HG02943 (cell line): Measurements from ENCODE around the gene TRIM10.

Source experiments
- ATAC-seq: cut with Tn5 transposase; IDR thresholded peaks from one replicate; pipeline ENCODE4 v1.9.1; 2021; ENCODE audit warnings: mild to moderate bottlenecking, low read depth, moderate library complexity; ENCODE audit not compliant: unreplicated experiment

Gene TRIM10, protein sequence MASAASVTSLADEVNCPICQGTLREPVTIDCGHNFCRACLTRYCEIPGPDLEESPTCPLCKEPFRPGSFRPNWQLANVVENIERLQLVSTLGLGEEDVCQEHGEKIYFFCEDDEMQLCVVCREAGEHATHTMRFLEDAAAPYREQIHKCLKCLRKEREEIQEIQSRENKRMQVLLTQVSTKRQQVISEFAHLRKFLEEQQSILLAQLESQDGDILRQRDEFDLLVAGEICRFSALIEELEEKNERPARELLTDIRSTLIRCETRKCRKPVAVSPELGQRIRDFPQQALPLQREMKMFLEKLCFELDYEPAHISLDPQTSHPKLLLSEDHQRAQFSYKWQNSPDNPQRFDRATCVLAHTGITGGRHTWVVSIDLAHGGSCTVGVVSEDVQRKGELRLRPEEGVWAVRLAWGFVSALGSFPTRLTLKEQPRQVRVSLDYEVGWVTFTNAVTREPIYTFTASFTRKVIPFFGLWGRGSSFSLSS

DNA sequence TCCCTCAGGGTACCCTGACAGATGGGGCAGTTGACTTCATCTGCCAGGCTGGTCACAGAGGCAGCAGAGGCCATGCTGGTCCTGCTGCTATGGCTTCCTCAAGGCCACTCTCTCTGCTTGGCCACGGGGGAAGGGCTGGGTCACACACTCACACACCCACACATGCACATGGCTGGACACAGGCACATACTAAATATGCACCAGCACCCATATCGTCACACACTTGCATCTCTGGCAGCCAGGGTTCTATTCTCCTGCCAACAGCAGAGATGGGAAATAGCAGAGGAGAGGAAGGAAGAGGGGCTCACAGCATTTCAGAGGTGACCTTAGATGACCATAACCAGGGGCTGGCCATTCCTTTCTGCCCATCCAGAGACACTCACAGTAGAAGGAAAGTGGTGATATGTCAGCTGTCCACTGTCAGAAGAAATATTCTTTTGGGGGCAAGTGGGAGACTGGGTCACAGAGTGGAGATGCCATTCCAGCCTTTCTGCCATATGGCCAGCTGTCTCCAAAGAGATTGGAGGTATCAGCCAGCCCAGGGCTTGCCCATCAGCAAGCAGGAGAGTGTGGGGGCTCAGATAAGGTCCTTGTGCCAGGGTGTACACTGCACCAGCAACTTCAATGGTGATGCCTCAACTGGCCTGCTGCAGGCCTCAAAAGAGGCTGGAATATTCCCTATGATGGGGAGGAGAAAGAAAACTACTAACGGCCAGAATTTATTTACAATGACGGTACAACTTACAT, at the start of gene TRIM10:
Gene TRIM10 (minus strand): TSS at position 427 of the 747 bp plus-strand sequence. CDS start 353 bp downstream, at position 74.
- no peak for ATAC-seq

DNA sequence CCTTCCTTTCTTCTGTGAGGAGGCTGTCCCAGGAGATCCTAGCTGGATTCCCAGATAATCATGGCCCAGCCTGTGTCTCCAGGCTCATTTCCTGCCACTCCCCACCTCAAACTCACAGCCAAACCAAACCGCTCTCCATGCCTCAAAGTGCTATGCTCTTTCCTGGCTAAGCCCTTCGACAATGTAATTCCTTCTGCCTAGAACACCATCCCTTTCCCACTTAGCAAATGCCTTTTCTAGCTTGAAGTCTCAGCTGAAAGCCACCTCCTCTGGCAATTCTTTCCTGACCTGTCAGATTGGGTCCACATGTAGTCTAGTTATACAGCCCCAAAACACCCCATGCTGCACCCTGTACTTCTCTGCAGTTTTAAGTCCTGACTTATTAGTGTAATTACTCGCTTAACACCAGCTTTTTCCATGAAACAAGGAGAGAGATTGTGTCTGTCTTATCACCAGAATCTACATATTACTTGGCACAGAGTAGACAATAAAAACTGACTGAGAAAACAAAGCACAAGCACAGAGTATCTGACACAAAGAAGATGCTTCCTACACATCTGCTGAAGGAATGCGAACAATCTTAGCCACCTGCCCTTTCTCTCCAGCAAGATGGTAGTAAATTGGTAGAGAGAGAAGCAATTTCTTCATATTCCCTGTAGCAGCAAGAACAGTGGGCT, 46.7 kb upstream of the TRIM10 start:
- no peak for ATAC-seq

DNA sequence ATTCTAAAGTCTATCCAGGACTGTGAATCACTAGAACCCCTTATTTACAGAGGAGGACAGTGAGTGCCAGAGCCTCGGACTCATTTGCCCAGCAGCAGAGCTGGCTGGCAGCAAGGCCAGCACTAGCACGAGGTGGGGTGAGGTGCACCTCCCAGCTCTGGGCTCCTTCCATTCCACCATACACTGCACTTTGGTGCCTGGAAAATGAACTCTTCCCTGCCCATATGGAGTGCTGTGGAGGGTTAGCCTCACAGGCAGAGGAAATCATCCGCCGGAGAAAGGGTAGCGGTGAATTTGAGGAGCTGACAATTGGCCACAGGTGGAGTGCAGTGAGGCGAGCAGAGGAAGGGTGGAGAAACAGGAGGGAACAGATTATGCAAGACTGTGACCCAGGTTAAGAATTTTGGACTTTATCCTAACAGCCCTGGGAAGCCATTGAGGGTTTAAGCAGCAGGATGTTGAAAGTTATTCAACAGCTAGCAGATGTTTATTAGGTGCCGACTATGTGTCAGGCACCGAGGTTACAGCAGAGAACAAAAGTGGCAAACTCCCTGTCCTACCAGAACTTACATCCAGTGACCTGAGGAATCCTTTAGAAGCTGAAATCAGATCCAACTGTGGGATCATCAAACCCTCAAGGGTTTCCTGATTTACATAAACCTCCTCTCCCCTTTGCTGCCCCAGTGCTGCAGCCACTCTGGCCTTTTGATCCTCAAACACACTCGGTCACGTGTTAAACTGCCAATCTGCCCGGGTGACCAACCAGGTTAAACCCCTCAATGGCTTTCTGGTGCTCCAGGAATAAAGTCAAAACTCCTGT, 46.0 kb upstream of the TRIM10 start:
- no peak for ATAC-seq

DNA sequence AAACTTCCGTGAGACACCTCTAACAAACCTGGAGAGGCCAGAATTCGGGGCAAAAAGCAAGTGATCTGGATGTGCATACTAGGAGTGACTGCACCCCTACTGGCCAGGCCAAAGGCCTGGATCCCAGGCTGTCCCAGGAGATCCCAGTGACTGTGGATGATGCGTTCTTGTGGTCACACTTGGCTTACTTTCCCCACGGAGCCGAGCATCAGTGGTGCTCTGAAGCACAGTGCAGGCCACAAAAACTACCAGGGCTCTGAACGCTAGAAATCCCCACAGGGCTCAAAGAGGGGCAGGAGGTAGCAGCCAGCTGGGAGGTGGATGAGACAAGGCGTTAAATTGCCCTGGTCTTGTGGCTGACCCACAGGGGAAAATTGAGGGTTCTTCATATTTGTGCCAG, 45.1 kb upstream of the TRIM10 start:
- ATAC-seq: no peak

DNA sequence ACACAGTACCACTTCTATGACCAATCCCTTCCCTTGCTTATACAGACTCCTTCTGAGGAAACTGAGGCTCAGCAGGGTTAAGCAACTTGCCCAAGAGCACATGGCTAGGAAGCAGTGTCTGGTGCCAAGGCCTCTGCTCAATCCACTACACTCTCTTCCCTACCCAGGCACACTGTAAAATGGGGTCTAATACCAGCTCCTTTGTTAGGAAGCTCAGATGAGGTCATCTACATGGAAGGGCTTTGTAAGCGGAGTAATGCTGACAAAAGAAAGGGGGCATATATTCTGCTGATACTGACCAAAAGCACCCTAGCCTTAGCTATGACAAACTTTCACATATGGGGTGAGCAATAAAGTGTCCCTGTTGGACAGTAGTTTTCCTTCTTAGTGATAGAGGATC, 43.1 kb upstream of the TRIM10 start:
- no peak for ATAC-seq

DNA sequence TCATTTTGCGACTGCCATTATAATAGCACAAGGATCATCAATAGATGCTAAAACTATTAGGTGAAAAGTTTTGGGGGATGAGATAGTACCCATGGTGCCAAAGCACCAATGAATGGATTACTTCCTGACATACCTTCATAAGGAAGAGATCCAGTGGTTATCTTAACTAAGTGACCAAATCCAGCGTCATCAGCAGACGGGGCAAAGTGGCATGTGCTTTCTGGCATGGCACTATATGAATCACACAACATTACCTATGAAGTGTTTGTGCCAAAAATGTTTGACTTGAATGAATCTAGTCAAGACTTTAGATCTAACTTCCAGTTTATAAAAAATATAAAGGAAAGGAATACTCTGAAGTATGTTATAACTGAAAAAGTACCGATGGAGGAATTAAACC, 41.4 kb upstream of the TRIM10 start:
- ATAC-seq: no peak

DNA sequence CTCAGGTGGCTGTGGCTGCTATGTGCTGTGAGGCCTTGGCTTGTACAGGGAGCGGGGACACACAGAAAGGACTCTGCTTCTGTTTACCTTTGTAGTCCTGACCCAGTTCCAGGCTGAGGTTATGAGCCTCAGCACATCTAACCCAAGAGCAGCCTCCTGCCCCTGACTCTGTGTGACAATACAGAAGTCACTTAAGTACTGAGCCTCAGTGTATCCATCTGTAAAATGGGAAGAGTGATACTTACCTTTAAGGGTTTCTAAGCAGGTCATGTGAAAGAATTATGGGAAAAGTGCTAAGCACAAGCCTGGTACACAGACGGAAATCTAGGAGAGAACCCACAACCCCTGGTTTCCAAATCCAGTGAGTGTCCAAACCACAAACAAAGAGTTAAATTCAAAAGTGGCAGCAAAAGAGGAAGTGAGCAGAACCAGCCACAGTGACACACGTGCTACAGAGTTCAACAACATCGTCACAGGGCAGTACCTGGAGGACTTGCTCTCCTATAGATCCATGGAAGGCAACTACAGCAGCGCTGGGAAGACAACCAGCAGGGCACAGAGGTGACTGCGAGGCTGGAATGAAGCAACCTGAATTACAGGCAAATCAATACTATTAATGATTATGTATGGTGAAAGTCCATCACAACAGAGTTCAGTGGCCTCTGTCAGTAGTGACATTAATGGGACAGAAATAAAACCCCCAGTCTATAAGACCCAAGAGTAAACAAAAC, 39.7 kb upstream of the TRIM10 start:
- no peak for ATAC-seq

DNA sequence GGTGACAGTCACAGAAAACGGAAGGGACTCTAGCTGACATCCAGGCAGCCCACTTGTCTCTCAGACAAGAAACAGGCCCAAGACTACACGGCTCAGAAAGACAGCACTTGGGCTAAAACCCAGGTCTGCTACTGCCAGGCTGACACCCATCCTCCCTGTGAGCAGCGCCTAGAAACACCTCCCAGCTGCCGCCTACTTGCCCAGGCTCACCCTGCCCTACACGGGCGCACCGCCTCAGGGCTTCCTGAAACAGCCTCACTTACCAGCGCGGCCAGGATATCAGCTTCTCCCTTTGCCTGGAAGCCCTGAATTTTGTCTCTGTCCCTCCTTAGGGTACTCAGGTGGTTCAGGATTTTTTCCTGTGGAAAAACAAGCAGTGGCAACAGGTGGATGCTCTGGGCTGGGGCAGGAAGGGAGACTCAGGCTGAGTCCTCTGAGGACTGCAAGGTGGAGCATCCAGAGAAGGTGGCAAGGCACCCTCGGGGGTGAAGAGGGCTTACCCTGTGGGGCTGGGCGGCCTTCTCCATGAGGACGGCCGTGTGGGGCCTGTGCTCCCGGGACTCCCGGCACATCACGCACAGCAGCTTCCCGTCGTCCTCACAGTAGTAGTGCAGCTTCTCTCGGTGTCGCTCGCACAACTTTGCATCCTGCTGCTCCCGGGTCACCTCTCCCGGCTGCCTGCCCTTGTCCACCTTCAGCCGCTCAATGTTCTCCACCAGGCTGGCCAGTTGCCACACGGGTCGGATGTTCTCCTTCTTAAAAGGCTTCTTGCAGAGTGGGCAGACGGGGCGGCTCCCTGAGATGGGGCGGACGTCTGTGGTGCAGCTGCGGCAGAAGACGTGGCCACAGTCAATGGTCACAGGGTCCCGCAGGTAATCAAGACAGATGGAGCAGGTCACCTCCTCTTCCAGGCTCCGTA, 37.4 kb upstream of the TRIM10 start:
- no peak for ATAC-seq

DNA sequence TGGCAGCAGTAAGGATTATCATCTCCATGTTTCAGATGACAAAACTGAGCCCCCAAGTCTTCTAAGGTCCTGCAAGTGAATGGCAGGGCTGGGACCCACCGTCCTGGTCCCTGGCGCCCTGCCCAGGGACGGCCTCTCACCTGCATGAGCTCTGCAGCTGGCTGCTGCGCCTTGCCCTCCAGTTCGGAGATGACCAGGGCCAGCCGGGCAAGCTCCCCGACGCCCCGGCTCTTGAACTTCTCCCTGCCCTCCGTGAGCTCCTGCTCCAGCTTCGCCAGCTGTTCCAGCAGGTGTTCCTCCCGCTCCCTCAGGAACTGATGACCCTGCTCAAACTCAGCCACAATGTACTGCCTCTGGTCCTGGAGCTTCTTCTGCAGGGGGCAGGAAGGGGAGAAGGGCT, 35.4 kb upstream of the TRIM10 start:
- ATAC-seq: no peak

DNA sequence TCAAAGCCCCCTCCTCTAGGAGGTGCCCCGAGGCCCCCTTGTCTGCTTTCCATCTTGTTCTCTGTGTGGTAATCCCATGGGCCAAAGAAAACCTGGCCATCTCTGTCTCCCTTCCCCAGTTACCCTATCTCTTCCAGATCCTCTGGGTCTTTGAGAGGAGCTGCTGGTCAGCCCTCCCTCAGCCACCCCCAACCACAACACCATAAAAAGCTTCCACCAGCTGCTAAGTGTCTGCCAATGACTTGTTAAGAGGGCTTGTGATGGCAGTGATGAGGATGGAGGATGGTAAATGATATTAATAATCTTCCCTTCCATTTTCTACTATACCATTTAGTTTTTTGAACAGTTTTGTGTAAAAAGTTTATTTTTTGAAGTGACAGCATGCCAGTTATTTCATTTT, 34.9 kb upstream of the TRIM10 start:
- ATAC-seq: no peak

DNA sequence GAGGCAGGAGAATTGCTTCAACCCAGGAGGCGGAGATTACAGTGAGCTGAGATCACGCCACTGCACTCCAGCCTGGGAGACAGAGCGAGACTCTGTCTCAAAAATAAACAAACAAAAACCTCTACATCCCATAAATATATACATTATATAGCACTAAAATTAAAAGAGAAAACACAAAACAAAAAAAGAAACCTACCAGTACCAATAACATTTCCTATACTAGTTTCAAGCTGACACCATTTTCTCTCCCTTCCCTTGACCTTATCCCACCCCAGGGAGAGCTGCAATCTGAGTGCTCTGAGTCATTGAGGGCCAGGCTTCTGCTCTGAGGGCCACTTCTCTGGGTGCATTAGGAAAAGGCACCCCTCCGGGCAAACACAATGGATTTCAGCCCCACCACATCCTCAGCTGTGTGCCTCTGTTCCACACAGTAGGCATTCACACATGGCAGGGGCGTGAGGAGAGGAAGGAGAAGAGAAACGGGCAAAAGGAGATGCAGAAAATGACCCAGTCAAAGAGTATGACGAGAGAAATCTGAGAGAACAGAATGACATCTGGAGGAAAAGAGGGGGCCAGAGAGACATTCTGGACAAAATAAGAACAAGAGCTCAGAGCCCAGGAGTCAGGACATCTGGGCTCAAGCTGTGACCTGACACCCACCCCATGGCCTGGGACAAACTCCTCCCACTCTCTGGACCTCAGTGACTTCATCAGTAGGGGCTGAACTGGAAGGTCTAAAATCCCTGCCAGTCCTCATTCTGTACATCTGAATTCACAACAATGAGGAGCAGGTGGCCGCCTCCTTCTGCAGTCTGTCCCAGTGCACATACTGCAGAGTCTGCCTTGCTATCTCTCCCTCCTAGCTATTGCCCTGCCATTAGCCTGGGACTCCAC, 34.0 kb upstream of the TRIM10 start:
- no peak for ATAC-seq

DNA sequence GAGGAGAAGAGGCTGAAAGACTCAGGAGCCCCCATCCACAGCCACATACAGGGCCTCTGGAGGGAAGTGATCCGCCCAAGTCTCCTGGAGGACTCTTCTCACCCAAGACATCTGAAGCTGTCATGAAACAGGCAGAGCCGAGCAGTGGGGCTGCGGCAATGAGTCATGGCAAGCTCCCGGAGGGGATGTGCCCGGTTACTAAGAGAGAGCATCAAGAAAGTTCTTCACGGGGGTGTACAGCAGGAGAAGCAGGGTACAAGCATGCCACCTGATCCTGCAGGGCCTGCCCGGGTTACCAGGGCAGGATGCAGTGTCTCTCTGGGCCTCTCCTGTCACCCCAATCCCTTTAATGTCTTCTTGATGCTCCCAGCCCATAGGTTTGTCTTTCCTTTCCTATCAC, 31.1 kb upstream of the TRIM10 start:
- ATAC-seq: no peak

DNA sequence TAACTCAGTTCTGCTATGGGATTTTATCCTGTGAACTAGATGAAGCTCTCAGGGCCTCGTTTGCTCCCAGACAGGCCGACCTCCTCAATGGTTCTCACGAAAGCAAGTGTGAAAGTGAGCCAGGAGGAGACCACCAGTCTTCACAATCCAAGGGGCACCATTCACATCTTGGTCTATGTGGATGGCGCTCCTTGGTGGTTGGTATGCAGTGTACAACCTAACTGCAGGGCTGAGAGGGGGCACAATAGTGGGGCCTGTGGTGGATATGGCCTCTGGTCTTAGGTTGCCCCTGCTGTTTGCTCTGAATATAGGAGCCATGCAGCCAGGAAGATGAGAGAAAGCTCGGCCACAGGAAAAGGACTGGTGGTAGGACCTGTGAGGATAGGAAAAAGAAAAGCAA, 27.5 kb upstream of the TRIM10 start:
- ATAC-seq: no peak

DNA sequence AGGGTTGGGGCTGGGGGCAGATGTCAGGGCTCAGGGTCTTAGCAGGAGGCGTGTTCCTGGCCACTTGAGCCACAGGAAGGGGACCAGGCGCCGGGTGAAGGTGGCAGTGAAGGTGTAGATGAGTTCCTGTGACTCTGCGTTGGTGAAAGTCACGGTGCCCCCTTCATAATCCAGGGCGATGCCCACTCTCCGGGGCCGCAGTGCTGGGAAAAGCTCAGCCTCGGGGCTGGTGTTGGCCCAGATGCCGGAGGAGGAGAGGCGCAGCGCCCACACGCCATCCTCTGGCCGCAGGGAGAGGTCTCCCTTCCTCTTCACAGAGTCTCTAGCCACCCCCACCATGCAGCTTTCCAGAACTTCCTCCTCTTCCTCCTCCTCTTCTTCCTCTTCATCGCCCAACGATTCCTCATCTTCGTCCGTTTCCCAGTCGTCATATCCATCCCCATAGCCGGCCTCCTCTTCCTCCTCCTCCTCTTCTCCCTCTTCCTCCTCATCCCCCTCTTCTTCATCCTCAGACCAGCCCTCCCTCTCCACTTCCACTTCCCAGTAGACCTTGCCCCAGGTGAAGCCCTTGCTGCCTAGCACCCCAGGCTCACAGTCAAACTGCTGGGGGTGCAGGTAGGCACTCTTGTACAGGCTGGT, 25.0 kb upstream of the TRIM10 start:
- no peak for ATAC-seq

DNA sequence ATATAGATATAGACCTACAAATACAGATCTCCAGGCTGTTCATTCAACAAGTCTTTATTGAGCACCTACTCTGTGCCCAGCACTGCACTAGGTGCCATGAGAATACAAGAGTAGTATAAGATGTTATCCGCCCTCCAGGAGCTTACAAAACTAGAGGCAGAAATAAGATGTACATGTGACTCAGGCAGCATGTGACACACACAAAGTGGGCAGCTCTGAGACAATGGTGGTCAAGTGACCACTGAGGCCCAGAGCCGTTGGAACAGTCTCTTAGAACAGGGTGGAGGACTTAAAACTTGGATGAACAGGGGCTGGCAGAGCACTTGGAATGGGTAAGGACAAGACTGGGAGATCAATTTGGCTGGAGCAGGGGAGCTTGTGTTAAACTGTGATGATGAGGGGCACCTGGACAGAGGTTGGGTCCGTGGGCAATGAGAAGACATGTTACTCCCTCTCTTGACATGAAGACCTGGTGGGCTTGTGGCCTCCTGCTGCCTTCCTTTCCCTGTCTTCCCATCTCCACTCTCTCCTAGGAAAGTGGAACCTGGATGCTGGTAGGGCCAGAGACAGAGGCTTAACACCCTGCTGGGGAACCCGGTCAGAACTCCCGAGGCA, 23.5 kb upstream of the TRIM10 start:
- no peak for ATAC-seq

DNA sequence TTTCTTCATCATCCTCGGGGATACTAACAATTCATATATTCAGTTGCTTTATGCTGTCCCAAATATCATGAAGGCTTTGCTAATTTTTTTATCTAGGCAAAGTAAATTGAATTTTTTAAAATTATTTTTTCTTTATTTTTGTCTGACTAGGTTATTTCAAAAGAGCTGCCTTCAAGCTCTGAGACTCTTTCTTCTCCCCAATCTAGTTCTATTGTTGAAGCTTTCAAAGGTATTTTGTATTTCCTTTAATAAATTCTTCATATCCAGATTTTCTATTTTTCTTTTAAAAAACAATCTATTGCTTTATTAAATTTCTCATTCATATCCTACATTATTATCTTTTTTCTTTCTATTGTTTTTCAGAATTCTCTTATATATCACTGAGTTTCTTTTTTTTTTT, 19.1 kb upstream of the TRIM10 start:
- ATAC-seq: no peak

DNA sequence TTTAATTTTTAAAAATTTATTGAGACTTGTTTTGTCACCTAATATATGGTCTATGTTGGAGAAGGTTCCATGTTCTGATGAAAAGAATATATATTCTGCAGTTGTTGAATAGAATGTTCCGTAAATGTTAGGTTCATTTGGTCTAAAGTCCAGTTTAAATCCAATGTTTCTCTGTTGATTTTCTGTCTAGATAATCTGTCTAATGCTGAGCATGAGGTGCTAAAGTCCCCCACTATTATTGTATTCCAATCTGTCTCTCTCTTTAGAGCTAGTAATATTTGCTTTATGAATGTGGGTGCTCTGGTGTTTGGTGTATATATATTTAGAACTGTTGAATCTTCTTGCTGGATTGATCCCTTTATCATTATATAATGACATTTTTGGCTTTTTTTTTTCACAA, 17.8 kb upstream of the TRIM10 start:
- ATAC-seq: no peak
